Measurements from ENCODE around the gene CBX7.

- TF ChIP-seq CTCF (IDR thresholded peaks at IDR 0.05) = no peak
- TF ChIP-seq POLR2A (IDR thresholded peaks at IDR 0.05) = no peak
Observed at GRCh38 chr22:39182478-39183030, 30.1 kb upstream of the CBX7 start.

All from esophagus squamous epithelium (tissue), 4 donors.